ENCODE results near the gene FJX1. TPM values are rescaled to one million over a fixed set of nuclear protein-coding genes. Genes with fewer than 3 reads are reported as not detected.
A peak's percentile ranks its signal among the peaks of the same experiment; 100 is the strongest.

The FJX1 gene
- total RNA-seq (1 to 10 TPM; 1.2 to 3.0 TPM), polyA plus RNA-seq (1 to 10 TPM in 1 of 2 donors, under 1 TPM in 1; 0.46 to 1.1 TPM)

- Histone ChIP-seq H3K27me3 (ENCODE audit: control insufficient read depth in 4 of 4, insufficient read depth in 4 of 4, low read length in 3 of 4) (peaks cover 0 to 2% (median 0%) of the 10 kb centered on the region in 4 donors), H3K4me3 (ENCODE audit: low read depth in 1 of 3, low read length in 3 of 3) (peak within 1 kb of the TSS; percentile 42 to 73 (median 66)), H3K4me1 (ENCODE audit: control insufficient read depth in 4 of 4, insufficient read depth in 4 of 4, low read length in 3 of 4) (peaks cover 11 to 27% (median 21%) of the 10 kb centered on the region in 4 donors), H3K36me3 (ENCODE audit: control insufficient read depth in 4 of 4, insufficient read depth in 3 of 4, low read depth in 1 of 4, low read length in 3 of 4) (no peaks in the 10 kb centered on the region), H3K9me3 (ENCODE audit: control insufficient read depth in 4 of 4, low read length in 3 of 4) (no peaks in the 10 kb centered on the region), H3K9ac (ENCODE audit: low read depth in 1 of 2, low read length in 2 of 2) (no peak within 1 kb of the TSS), H3K27ac (ENCODE audit: low read depth in 1 of 2, low read length in 2 of 2) (peak within 1 kb of the TSS; percentile 38 to 86)
- peak; percentile 37 for DNase-seq (ENCODE audit: low spot score)
- 7% methylated on average over 57 of the region's 57 CpGs for WGBS
- TF ChIP-seq, protein P1, sequence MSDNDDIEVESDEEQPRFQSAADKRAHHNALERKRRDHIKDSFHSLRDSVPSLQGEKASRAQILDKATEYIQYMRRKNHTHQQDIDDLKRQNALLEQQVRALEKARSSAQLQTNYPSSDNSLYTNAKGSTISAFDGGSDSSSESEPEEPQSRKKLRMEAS (IDR thresholded peaks at IDR 0.05): peak; percentile 27
- TF ChIP-seq GABPA (IDR thresholded peaks at IDR 0.05 in 1 of 2, conservative IDR thresholded peaks at IDR 0.05 in 1 of 2): no peak
Measured at GRCh38 chr11:35617687-35618496, at the start of gene FJX1. FJX1 (plus strand) TSS chr11:35618460; CDS start chr11:35618637, 177 bp downstream.

DNA sequence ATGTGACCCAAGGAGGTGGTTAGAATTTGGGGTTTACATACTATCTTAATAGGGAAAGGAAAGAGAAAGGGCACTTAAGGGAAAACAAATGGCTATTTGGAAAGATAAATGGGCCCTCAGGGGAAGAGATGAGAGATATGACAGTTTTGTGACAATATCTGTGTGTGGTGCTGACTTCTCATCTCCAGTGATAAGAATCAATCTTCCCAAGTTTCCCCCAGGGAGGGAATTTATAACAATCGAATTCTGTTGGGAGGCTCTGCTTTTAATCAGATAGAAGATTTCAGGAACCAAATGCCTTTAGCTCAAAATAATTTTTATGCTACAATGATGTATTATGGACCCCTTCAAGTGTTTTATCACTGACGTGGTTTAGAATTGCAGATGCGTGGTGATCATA is 46.6 kb upstream of the FJX1 start:
- no peak for DNase-seq (ENCODE audit: low spot score)
- Histone ChIP-seq H3K9me3 (ENCODE audit: control insufficient read depth in 4 of 4, low read length in 3 of 4) (no peaks in the 10 kb centered on the region), H3K27ac (ENCODE audit: low read depth in 1 of 2, low read length in 2 of 2) (no peak overlapping the region), H3K4me1 (ENCODE audit: control insufficient read depth in 4 of 4, insufficient read depth in 4 of 4, low read length in 3 of 4) (no peaks in the 10 kb centered on the region), H3K27me3 (ENCODE audit: control insufficient read depth in 4 of 4, insufficient read depth in 4 of 4, low read length in 3 of 4) (peaks cover 0 to 2% (median 0%) of the 10 kb centered on the region in 4 donors), H3K4me3 (ENCODE audit: low read depth in 1 of 3, low read length in 3 of 3) (no peak overlapping the region), H3K36me3 (ENCODE audit: control insufficient read depth in 4 of 4, insufficient read depth in 3 of 4, low read depth in 1 of 4, low read length in 3 of 4) (no peaks in the 10 kb centered on the region), H3K9ac (ENCODE audit: low read depth in 1 of 2, low read length in 2 of 2) (no peak overlapping the region)
- WGBS: 64% methylated on average over 3 of the region's 3 CpGs
- TF ChIP-seq HNF4A (conservative IDR thresholded peaks at IDR 0.05) (no peak), RAD21 (IDR thresholded peaks at IDR 0.05) (no peak), EGR1 (IDR thresholded peaks at IDR 0.05; ENCODE audit: low read depth in 2 of 2) (no peak), FOXA2 (IDR thresholded peaks at IDR 0.05) (no peak), ATF3 (IDR thresholded peaks at IDR 0.05) (no peak), JUND (IDR thresholded peaks at IDR 0.05) (no peak), GABPA (IDR thresholded peaks at IDR 0.05 in 1 of 2, conservative IDR thresholded peaks at IDR 0.05 in 1 of 2) (no peak), FOXA1 (IDR thresholded peaks at IDR 0.05) (no peak), ZBTB33 (IDR thresholded peaks at IDR 0.05) (no peak), REST (IDR thresholded peaks at IDR 0.05) (no peak)
- TF ChIP-seq, protein P2, sequence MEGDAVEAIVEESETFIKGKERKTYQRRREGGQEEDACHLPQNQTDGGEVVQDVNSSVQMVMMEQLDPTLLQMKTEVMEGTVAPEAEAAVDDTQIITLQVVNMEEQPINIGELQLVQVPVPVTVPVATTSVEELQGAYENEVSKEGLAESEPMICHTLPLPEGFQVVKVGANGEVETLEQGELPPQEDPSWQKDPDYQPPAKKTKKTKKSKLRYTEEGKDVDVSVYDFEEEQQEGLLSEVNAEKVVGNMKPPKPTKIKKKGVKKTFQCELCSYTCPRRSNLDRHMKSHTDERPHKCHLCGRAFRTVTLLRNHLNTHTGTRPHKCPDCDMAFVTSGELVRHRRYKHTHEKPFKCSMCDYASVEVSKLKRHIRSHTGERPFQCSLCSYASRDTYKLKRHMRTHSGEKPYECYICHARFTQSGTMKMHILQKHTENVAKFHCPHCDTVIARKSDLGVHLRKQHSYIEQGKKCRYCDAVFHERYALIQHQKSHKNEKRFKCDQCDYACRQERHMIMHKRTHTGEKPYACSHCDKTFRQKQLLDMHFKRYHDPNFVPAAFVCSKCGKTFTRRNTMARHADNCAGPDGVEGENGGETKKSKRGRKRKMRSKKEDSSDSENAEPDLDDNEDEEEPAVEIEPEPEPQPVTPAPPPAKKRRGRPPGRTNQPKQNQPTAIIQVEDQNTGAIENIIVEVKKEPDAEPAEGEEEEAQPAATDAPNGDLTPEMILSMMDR (IDR thresholded peaks at IDR 0.05; ENCODE audit: low read depth, low read length, missing input control): no peak
- TF ChIP-seq, protein P1 (IDR thresholded peaks at IDR 0.05): no peak

All from liver (tissue), 9 donors.